ENCODE measurements around the gene GALNT11. TPM values are rescaled to one million over a fixed set of nuclear protein-coding genes. Genes with fewer than 3 reads are reported as not detected.

The GALNT11 gene
- total and polyA plus RNA-seq, 8 donors, result 36.5 to 69.0 (median 61.6) TPM

DNA sequence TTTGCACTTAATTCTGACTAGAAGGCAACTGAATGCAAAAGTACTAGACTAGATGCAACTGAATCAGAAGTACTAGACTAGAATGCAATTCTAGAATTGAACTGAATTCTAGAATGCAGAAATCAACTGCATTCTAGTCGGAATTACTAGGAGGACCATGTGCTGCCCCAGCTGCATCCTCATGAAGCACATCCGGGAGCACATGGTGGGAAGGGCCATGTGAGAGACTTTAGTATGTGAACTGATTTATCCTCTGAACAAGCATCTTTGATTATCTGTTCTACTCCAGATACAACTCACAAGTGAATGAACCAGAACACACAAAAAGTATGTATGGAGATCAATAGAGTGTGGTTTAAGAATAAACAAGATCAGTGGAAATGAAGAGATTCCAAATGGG, 115.1 kb downstream of the GALNT11 start:
- Histone ChIP-seq H3K4me1 (peaks cover 0 to 9% of the 10 kb centered on the region in 2 donors), H3K9me3 (no peaks in the 10 kb centered on the region), H3K36me3 (peaks cover 0 to 95% of the 10 kb centered on the region in 2 donors), H3K4me3 (no peak overlapping the region), H3K27me3 (no peaks in the 10 kb centered on the region), H3K27ac (no peak overlapping the region)
- no peak for DNase-seq
- no peak for ATAC-seq
- TF ChIP-seq, protein P1, sequence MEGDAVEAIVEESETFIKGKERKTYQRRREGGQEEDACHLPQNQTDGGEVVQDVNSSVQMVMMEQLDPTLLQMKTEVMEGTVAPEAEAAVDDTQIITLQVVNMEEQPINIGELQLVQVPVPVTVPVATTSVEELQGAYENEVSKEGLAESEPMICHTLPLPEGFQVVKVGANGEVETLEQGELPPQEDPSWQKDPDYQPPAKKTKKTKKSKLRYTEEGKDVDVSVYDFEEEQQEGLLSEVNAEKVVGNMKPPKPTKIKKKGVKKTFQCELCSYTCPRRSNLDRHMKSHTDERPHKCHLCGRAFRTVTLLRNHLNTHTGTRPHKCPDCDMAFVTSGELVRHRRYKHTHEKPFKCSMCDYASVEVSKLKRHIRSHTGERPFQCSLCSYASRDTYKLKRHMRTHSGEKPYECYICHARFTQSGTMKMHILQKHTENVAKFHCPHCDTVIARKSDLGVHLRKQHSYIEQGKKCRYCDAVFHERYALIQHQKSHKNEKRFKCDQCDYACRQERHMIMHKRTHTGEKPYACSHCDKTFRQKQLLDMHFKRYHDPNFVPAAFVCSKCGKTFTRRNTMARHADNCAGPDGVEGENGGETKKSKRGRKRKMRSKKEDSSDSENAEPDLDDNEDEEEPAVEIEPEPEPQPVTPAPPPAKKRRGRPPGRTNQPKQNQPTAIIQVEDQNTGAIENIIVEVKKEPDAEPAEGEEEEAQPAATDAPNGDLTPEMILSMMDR (IDR thresholded peaks at IDR 0.05), result no peak
- intact Hi-C loops (cut with DNase I), result no loop called here

DNA sequence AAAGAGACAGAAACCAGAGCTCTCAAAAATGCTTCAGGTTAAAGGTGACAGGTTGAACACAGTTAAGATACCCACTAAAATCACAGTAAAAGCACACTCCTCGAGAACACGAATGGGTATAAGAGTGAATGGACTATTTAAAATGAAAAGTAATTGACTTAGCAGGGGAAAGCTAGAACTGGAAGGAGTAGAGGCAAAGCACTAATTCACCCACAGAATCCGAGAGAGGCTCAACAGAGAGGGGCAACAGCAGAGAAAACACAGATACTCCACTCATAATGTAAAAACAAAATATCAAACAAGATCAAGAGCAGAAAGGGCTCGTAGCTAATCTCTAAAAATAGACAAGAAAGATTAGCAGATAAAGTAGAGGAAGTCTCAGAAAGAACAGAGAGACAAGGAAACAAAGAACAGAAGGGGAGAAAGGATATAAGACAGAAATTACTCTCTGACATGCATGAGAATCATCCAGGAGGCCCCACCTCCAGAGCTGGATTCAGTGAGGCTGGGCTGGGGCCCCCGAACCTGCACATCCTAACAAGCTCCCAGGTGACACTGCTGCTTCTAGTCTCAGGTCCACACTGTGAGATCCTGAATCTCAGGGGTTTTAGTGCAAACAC, 117.6 kb downstream of the GALNT11 start:
- no peak overlapping the region for H3K4me3 ChIP-seq
- no peak for DNase-seq
- peaks cover 4 to 99% of the 10 kb centered on the region in 2 donors for H3K36me3 ChIP-seq
- H3K9me3 ChIP-seq, result no peaks in the 10 kb centered on the region
- TF ChIP-seq, protein P1 (IDR thresholded peaks at IDR 0.05), result no peak
- H3K27me3 ChIP-seq, result no peaks in the 10 kb centered on the region
- H3K4me1 ChIP-seq, result no peaks in the 10 kb centered on the region
- no peak for ATAC-seq
- intact Hi-C loops (cut with DNase I), result no loop called here
- H3K27ac ChIP-seq, result no peak overlapping the region

DNA sequence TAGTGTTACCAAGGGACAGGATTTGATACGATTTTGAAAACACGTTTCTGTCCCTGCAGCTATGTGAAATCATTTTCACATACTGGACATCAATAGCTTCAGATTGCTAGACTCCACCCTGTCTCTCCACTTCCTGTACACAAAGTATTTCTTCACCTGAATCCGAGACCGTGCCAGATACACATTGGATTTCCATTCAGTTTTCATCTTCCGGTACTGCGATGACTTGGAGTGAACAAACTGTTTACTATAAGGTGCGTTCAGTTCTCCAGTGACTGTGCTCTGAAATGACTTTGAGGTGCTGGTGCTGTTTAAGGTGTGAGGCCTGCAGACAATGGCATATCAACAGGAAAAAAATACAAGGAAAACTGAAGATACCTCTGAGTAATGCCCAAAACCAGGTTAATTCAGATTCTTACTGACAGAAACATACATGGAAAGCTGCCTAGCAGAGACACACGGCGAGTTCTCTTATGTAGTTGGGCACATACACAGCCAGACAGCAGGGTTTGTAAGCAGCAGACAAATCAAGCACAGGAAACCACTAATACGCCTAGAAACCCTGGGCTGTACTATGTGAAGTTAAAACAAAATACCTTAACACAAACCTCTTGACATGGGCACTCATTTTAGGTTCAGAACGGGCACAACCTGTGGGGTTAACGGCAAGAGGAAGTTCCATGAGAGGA, 119.2 kb downstream of the GALNT11 start:
- ATAC-seq (no peak), DNase-seq (no peak)
- TF ChIP-seq, protein P1 (IDR thresholded peaks at IDR 0.05), result no peak
- no peak overlapping the region for H3K4me3 ChIP-seq
- intact Hi-C loops (cut with DNase I), result no loop called here
- H3K4me1 ChIP-seq, result no peaks in the 10 kb centered on the region
- no peaks in the 10 kb centered on the region for H3K27me3 ChIP-seq
- no peaks in the 10 kb centered on the region for H3K9me3 ChIP-seq
- H3K36me3 ChIP-seq, result peaks cover 5 to 99% of the 10 kb centered on the region in 2 donors
- H3K27ac ChIP-seq, result no peak overlapping the region

DNA sequence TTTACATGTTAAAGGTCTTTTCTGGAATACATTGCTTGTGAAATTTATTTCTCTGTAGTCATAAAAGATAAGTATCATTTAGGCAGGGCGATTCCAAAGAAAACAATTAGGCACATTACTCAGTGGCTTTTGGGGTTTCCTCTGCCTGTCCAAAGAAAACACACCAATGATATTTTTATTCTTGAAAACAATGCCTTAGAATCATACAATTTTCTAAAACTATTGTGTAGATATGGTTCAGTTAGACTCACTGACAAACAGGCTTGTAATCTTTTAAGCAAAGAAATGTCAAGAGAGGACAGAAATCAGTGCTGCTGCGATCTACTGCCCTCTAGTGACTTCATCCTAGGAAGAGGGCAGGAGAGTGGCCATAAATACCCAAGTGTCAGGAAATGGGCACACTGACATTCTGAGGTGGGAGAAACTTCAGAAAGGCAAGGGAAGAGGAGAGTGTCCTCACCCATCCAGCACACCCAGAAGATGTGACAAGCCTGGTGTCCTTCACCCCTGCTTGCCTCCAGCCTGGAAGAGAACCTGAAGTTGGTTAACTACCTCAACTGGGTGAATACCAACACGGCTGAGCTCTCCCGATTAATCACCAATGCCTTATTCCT, 120.5 kb downstream of the GALNT11 start:
- H3K4me3 ChIP-seq, result no peak overlapping the region
- TF ChIP-seq, protein P1 (IDR thresholded peaks at IDR 0.05), result peak; percentile 36 to 42
- intact Hi-C loops (cut with DNase I), result no loop called here
- H3K4me1 ChIP-seq, result no peaks in the 10 kb centered on the region
- peak; percentile 86 for ATAC-seq
- H3K9me3 ChIP-seq, result no peaks in the 10 kb centered on the region
- peaks cover 5 to 99% of the 10 kb centered on the region in 2 donors for H3K36me3 ChIP-seq
- H3K27ac ChIP-seq, result no peak overlapping the region
- no peaks in the 10 kb centered on the region for H3K27me3 ChIP-seq
- peak in 1 of 4 donors; percentile 25 for DNase-seq

DNA sequence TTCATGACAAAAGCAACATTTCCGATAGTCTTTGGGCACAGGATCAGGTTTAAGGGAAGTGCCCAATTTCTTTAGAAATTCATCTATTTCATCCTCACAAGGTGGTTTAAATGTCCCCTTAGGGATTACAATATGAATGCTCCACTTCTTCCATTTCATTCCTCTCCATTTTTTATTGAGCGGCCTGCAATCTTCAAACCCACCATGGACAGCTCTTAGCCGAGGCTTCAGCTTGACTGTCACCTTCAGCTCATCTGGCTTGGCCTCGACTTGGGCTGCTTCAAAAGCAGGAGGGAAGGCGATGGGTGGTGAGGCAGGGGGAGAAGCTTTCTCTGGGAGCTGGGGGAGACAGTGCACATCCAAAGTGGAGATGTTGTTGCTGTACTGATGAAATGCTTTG, 123.2 kb downstream of the GALNT11 start:
- no peaks in the 10 kb centered on the region for H3K27me3 ChIP-seq
- H3K9me3 ChIP-seq, result no peaks in the 10 kb centered on the region
- no peaks in the 10 kb centered on the region for H3K4me1 ChIP-seq
- peaks cover 10 to 99% of the 10 kb centered on the region in 2 donors for H3K36me3 ChIP-seq
- DNase-seq (no peak), ATAC-seq (no peak)
- intact Hi-C loops (cut with DNase I), result no loop called here
- no peak overlapping the region for H3K27ac ChIP-seq
- TF ChIP-seq, protein P1 (IDR thresholded peaks at IDR 0.05), result no peak
- no peak overlapping the region for H3K4me3 ChIP-seq
